Neural crest cell (in vitro differentiated cells): ENCODE results near the gene SEMA3B. TPM values are rescaled to one million over a fixed set of nuclear protein-coding genes. Genes with fewer than 3 reads are reported as not detected.
"Not testable (repeated sequence)": the region's sequence is repeated elsewhere in the genome, so short reads cannot be mapped to it uniquely, and the experiment has no call there.

Source experiments
- DNase-seq: peaks from one replicate; pipeline ENCODE4 v3.0.0; 2021; ENCODE audit warnings: low read depth, mixed read lengths, low spot score
- H3K27ac Mint-ChIP-seq: one replicate; pipeline ENCODE4 v1.8.0; 2021; ENCODE audit warnings: mild to moderate bottlenecking, mixed read lengths; ENCODE audit not compliant: unreplicated experiment
- H3K27me3 Mint-ChIP-seq: 2 replicates; pipeline ENCODE4 v1.8.0; 2021; ENCODE audit warnings: low read depth, mild to moderate bottlenecking, mixed read lengths
- H3K36me3 Mint-ChIP-seq: 2 replicates; pipeline ENCODE4 v1.8.0; 2021; ENCODE audit warnings: low read depth, mild to moderate bottlenecking, mixed read lengths
- H3K4me1 Mint-ChIP-seq: 2 replicates; pipeline ENCODE4 v1.8.0; 2021; ENCODE audit warnings: mixed read lengths
- H3K4me3 Mint-ChIP-seq: one replicate; pipeline ENCODE4 v1.8.0; 2021; ENCODE audit warnings: mild to moderate bottlenecking, mixed read lengths
- H3K9me3 Mint-ChIP-seq: 2 replicates; pipeline ENCODE4 v1.8.0; 2021; ENCODE audit warnings: mixed read lengths
- CTCF ChIP-seq: fragments of 200-600 bp; sonication (generic); conservative IDR thresholded peaks from 2 replicates; pipeline ENCODE4 v1.5.0; 2021; ENCODE audit warnings: antibody characterized with exemption, mild to moderate bottlenecking
- total RNA-seq: library from RNA; stranded (reverse); gene quantifications from 2 replicates; pipeline ENCODE4 v1.2.1, GENCODE V29; 2021

SEMA3B gene
- total RNA-seq, 1 donor from 2014 or later: 2.9 TPM

- TF ChIP-seq CTCF: no peak
- H3K27ac Mint-ChIP-seq: no peak within 1 kb of the TSS
- H3K27me3 Mint-ChIP-seq: peaks cover 6% of the 10 kb centered on the region
- peak within 1 kb of the TSS; percentile 54 for H3K4me3 Mint-ChIP-seq
- no peaks in the 10 kb centered on the region for H3K9me3 Mint-ChIP-seq
- peaks cover 26% of the 10 kb centered on the region for H3K4me1 Mint-ChIP-seq
- H3K36me3 Mint-ChIP-seq: no peaks in the 10 kb centered on the region
- DNase-seq: no peak
These were observed 34.3 kb downstream of the SEMA3B start, which contains the start of gene HYAL1 for GRCh38 chr3:50303013-50303815. TSS of gene HYAL1 (minus strand) at chr3:50303574. CDS start at chr3:50302956, 618 bp downstream.

GRCh38 chr3:50304601-50305000 lies 35.7 kb downstream of the SEMA3B start:
- TF ChIP-seq CTCF: no peak

GRCh38 chr3:50312041-50312440 lies 43.1 kb downstream of the SEMA3B start:
- not testable (repeated sequence) for H3K4me3 Mint-ChIP-seq, H3K27me3 Mint-ChIP-seq, H3K27ac Mint-ChIP-seq, H3K4me1 Mint-ChIP-seq, H3K9me3 Mint-ChIP-seq, DNase-seq
- peaks cover 37% of the 10 kb centered on the region for H3K36me3 Mint-ChIP-seq

More at GRCh38 chr3:50304601-50305000, 35.7 kb downstream of the SEMA3B start:
- H3K4me3 Mint-ChIP-seq: peak overlapping the region; percentile 72
- peaks cover 7% of the 10 kb centered on the region for H3K36me3 Mint-ChIP-seq
- no peaks in the 10 kb centered on the region for H3K9me3 Mint-ChIP-seq
- no peak for DNase-seq
- H3K27ac Mint-ChIP-seq: no peak overlapping the region
- no peaks in the 10 kb centered on the region for H3K27me3 Mint-ChIP-seq
- H3K4me1 Mint-ChIP-seq: peaks cover 17% of the 10 kb centered on the region

GRCh38 chr3:50314342-50314741 lies 45.4 kb downstream of the SEMA3B start:
- H3K4me3 Mint-ChIP-seq: peak overlapping the region; percentile 8
- no peak for DNase-seq
- peaks cover 36% of the 10 kb centered on the region for H3K36me3 Mint-ChIP-seq
- no peak overlapping the region for H3K27ac Mint-ChIP-seq
- peaks cover 18% of the 10 kb centered on the region for H3K4me1 Mint-ChIP-seq
- no peaks in the 10 kb centered on the region for H3K27me3 Mint-ChIP-seq
- TF ChIP-seq CTCF: no peak
- H3K9me3 Mint-ChIP-seq: peaks cover 3% of the 10 kb centered on the region

- H3K36me3 Mint-ChIP-seq: peaks cover 36% of the 10 kb centered on the region
- TF ChIP-seq CTCF: no peak
- H3K27ac Mint-ChIP-seq: no peak overlapping the region
- DNase-seq: no peak
- peaks cover 23% of the 10 kb centered on the region for H3K4me1 Mint-ChIP-seq
- H3K4me3 Mint-ChIP-seq: peak overlapping the region; percentile 82
- peaks cover 1% of the 10 kb centered on the region for H3K9me3 Mint-ChIP-seq
- no peaks in the 10 kb centered on the region for H3K27me3 Mint-ChIP-seq
These were observed 45.9 kb downstream of the SEMA3B start for GRCh38 chr3:50314816-50315215.

GRCh38 chr3:50316657-50317242 lies 47.8 kb downstream of the SEMA3B start:
- peak overlapping the region; percentile 38 for H3K4me3 Mint-ChIP-seq
- H3K36me3 Mint-ChIP-seq: peaks cover 32% of the 10 kb centered on the region
- TF ChIP-seq CTCF: no peak
- no peak overlapping the region for H3K27ac Mint-ChIP-seq
- no peaks in the 10 kb centered on the region for H3K9me3 Mint-ChIP-seq
- no peak for DNase-seq
- no peaks in the 10 kb centered on the region for H3K27me3 Mint-ChIP-seq
- H3K4me1 Mint-ChIP-seq: peaks cover 33% of the 10 kb centered on the region
